HTR-8/SVneo (cell line): ENCODE results near the gene SETD1A.

Source experiments
- DNase-seq: peaks from one replicate; pipeline ENCODE4 v3.0.0; 2011; ENCODE audit warnings: low spot score, mixed read lengths; ENCODE audit not compliant: insufficient read length
- FAIRE-seq: peaks from 2 replicates; lab custom pipeline; 2011; peaks lifted over from hg19 to GRCh38; lab: Jason Lieb, UNC

SETD1A gene

DNA sequence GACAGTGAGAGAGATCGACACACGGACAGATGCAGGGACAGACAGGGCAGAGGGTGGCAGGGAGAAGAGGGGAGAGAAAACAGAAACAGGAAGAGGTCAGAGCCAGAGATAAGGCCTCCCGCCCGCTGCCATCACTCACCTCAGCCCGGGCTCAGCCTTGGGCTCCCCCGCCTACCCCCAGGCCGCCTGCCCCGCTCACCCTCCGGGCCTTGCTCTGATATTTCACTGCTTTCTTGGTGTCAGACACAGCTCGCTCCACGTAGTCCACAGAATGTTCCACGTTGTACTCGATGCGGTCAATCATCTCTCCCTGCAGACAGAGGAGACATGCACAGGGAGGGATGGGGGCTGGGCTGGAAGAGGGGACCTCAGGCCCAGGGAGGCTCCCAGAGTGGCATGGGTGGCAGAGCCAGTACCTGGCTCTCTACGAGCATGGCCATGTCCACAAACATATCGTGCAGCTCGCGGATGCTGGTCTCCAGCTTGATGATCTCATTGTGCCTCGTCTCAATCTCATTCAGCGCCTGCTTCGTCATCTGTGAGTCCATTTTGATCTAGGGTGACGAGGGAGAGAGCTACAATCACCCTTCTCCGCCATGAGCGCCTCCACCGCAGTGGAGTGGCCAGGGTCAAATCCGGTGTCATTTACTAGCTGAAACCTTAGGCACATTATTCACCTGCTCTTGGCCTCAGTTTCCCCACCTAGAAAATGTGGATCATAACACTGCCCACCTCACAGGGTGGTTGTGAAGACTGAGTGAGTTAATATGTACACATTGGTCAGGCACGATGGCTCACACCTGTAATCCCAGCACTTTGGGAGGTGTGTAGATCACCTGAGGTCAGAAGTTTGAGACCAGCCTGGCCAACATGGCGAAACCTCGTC lies 35.6 kb downstream of the SETD1A start:
- DNase-seq (no peak), FAIRE-seq (no peak)

- no peak for FAIRE-seq
- DNase-seq = no peak
Measured at GRCh38 chr16:30995927-30996323, 38.4 kb downstream of the SETD1A start.

- DNase-seq = no peak
- FAIRE-seq = no peak
Measured at GRCh38 chr16:30996324-30996984, 38.9 kb downstream of the SETD1A start.

DNA sequence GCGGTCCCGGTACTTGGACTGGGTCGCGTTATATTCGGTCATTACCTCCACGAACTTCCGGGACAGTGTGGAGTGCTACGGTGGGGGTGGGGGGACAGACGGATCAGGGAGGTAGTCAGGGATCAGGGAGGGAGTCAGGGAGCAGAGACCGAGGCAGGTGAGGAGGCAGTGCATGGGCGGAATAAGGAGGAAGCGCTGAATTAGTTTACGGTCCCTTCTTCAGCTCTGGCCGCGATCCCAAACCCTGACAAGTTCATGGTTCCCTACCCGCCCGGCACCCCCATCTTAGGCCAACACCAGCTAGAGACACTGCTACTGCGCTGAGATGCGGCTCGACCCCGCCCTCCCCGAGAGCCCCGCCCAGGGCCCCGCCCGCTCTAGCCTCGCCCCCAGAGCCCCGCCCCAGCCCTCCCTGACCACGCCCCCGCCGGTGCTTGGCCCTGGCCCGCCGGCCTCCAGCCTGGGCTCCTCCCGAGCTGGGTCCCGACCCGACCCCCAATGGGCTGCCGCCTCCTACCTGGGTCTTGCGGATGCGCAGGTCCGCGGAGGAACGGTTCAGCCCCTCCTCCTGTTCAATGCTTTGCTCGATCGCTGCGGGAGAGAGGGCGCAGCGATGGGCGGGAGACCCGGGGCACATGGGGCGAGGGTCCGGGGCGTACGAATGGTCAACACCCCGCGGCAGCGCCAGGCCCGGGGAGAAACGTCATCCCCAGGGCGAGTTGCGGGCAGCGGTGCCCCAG lies 39.6 kb downstream of the SETD1A start:
- peak; percentile 82 for DNase-seq
- no peak for FAIRE-seq

DNA sequence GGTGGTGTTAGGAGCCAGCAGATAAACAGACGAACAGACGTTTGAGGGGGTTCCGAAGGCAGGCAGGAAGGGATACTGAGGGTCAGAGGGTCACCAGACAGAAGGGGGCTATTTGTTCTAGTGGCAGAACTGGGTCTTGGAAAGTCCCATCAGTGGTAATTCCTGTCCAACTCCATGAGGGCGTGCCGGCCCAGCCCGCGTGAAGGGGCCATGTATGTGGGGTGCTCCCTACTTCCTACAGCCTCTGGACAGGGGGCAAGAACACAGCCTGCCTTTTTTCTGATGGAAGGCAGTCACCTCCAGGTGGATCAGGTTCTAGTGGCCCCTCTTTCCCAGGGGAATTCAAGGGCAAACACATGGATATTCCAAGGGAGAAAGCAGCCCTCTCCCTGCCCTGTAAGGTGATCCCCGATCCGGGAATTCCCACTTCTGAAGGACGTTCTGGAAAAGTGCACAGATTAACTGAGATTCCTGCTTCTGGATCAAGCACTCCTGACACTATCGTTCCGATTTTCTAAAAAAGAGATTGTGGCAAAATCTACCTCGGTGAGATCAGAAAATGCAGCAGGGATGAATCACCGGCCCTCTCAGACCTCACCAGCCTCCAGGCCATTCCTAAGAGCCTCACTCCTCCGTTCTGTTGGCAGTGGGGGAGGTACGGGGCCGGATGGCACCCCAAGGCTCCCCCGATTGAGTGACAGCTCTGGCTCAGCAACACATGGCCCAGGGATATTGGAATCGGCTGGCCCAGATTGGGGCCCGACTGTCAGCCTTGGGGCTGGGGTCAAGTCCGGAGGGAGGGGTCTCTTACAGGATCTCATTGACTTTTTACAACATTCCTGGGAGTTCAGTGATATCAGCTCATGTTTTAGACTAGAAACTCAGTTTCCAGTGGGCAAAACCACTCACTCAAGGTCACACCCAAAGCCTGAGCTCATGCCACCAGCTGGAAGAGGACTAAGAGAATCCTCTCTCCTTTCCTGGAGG lies 40.5 kb downstream of the SETD1A start:
- DNase-seq (peak; percentile 97), FAIRE-seq (peak; percentile 9)

DNA sequence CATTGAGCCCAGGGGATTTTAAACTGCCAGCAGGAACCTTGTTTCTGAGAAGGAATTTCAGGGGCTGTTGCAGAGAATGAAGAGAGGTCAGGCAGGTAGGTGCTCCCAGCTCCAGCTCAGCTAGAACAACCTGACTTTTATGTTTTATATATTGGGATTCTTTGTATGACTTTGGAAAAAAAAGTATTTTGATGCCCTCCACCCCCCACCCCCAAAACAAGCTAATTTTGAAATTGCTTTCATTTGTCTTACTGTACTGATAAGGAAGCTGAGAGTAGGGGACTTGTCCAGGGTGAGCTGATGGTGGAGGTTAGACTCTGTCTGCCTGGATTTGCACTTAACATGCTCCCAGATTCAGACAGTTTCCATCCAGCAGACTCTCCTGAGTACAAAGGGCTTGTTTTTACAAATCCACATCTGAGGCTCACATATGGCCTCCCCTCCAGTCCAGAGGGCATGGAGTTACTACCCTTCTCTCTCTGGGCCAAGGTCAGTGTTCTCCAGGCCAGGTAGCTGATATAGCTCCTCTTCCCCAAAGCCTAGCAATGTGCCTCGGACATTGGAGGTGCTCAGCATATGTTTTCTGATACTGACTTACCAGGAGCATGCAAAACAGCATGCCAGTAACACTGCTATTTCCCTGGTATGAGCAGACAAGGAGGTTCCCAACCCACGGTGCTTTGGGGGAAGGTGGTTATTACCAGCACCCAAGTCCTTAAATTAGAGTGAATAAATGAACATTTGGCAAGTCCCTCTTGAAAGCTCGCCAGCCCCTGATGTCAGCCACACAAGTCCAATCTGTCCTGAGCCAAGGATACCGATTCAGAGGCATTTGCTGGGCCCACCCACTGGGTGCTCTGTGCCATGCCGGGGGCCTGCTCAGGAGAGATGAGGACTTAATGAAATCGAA lies 41.6 kb downstream of the SETD1A start:
- FAIRE-seq = no peak
- DNase-seq = no peak

GRCh38 chr16:31000671-31001382 lies 43.3 kb downstream of the SETD1A start:
- DNase-seq (no peak), FAIRE-seq (no peak)

GRCh38 chr16:31001507-31002249 lies 44.1 kb downstream of the SETD1A start:
- no peak for FAIRE-seq
- DNase-seq = no peak

GRCh38 chr16:31002250-31002700 lies 44.7 kb downstream of the SETD1A start:
- DNase-seq (no peak), FAIRE-seq (no peak)

DNA sequence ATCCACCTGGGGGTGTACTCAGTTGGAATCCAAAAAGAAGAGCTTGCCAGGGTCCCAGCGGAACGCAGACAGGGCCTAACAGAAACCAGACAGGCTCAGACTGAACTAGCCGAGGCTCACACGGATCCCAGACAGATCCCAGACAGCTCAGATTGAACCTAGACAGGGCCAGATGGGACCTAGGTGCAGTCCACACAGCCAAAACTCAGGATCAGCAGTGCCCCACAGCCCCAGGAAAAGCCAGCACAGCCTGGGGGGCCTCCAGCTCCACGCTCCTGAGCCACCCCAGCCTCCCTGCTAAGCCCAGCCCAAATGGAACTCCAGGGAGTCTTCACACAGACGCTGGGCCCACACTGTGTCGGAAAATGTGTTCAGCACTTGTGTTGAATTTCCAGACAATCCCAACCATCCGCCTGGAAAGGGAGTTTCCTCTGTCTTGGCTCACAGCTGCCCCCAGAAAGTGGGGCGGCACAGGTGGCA lies 45.3 kb downstream of the SETD1A start:
- DNase-seq (no peak), FAIRE-seq (no peak)

DNA sequence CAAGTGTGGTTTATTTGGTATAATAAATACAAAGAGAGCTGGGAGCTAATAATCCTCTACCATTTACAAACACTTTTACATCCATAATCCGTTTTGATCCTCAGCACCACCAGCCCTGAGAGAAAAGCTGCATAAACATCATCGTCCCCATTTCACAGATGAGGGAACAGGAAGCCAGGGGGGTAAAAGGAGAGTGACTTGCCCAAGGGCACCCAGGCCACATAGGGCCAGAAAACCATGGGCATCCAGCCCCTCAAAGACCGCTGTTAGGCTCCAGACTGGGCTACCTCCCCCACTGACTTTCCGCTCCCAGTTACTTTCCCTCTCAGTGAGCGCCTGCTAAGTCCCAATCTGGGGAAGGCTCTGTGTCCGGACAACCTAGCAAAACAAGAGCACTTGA lies 46.2 kb downstream of the SETD1A start:
- no peak for FAIRE-seq
- DNase-seq = no peak

DNA sequence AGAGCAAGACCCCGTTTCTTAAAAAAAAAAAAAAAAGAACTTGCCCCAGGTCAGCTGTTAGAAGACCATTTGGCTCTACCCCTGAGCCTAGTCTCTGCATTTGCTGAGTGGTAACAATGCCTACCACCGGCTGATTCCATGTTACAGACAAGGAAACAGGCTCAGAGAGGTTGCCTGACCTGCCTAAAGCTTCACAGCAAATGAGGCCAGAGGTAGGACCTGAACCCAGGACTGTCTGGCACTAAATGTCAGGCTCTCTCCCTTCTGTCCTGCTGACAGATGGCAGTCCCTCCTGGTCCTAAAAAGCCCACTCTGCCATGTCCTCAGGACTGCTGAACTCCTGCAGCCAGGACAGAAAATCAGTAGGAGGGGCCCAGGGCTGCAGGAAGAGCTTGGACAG lies 47.1 kb downstream of the SETD1A start:
- FAIRE-seq = no peak
- no peak for DNase-seq

GRCh38 chr16:31005350-31006085 lies 48.0 kb downstream of the SETD1A start:
- DNase-seq (no peak), FAIRE-seq (no peak)

- FAIRE-seq = no peak
- DNase-seq = no peak
Measured at GRCh38 chr16:31006086-31006385, 48.5 kb downstream of the SETD1A start.

- no peak for FAIRE-seq
- DNase-seq = no peak
Measured at GRCh38 chr16:31006589-31006988, 49.0 kb downstream of the SETD1A start.

- DNase-seq = no peak
- no peak for FAIRE-seq
Measured at GRCh38 chr16:31007684-31008083, 50.1 kb downstream of the SETD1A start.

DNA sequence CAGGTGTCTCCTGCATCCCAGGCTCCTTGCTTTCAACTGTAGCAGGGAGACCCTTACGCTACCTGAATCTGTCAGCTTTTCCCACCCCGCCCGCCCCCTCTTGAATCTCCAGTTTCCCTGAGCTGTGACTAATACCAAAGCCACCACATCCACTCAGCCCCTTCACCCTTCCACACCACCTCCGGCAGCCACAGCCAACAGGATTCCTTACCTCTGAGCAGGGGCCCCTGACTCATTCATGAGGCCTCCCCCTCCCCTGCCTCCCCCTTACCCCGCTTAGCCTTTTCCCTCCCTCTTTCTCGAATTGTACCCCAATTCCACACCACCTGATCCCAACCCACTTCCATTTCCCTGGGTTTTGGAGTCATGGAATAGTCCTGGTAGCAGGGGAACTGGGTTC lies 50.6 kb downstream of the SETD1A start:
- FAIRE-seq (peak; percentile 31), DNase-seq (peak; percentile 75)
